MV-4-11 (cell line): ENCODE measurements around the gene APBA2.
A peak's percentile ranks its signal among the peaks of the same experiment; 100 is the strongest.

Experiments used
- DNase-seq: peaks from one replicate; lab custom pipeline; 2025; lab: John Stamatoyannopoulos, UW

Gene APBA2

DNA sequence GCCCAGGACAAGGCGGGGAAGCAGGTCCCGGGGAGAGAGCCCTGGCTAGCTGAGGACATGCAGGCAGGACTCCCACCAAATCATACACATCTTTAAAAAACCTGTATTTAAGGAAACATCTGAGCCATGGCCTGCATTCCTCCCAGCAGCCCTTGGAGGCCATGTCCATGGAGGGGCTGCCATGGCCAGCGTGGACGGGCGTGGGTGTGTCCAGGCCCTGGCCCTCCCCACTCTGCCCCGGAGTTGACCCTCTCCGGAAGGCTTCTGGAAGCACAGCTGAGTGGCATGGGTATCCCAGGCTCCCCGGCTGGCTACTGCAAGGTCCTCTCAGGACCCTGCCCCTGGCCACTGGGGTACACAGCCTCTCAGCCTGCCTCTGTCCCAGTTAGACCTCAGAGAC, 234.1 kb downstream of the APBA2 start:
- DNase-seq, result no peak

DNA sequence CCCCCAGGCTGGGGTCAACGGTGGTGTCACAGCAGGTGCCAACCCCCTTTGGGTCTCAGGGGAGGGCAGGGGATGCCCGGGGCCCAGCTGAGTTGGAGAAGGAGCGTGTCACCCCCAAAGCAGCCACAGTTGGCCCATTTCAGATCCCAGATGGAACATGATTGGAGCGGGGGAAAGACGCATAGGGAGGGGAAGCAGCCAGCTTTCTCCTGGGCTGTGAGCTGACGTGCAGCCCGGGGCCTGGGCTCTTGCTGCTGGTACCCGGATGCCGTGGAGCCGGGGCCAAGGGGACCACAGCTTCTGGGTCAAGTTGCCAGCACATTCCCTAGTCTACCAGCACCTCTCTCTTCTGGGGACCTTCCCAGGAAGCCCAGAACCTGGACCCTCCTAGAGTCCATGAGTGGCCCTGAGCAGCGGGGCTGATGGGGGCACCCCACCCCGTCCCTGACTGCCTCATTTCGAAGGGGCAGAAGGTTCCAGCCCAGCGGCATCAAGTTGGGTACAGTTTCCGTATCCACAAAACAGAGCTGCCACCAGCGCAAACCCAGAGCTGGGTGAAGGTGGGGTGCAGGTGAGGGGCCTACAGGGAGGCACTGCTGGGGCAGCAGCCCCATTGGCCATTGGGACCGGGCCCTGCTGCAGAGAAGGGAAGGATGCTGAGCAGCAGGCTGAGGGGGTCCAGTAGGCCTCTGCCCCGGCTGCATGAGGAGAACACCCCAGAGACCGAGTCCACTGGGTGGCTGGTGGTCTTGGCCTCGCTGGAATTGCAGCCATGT, 235.0 kb downstream of the APBA2 start:
- DNase-seq, result no peak

DNA sequence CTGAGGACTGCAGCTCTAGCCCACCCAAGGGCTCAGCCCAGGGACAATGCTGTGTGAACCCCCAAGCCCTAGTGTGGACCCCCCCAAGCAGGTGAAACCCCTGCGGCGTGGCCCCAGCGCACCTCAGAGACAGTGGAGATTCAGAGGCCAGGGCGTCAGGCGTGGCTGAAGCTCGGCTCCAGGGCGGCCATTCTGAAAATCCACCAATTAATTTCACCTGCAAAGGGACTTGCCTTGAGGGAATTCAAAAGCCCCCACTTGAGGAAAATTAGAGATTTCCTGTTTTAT, 235.5 kb downstream of the APBA2 start:
- DNase-seq, result no peak

DNA sequence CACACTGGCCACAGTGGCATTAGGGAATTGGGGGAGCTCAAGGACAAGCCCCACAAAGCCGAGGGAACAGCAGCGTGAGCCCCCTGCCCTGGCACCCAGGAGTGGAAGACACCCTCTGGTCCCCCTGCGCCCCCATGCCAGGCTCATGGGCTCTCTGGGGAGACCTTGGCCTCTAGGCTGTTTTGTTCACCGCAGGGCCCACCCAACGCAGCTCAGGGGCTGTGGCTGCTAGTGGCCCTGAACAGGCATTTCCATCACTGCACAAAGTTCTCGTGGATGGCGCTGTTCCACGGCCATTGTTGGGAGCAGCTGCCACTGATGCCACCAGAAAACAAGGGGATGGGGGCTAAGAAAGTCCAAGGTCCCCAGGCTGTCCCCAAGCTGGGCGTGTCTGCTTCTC, 236.1 kb downstream of the APBA2 start:
- no peak for DNase-seq

DNA sequence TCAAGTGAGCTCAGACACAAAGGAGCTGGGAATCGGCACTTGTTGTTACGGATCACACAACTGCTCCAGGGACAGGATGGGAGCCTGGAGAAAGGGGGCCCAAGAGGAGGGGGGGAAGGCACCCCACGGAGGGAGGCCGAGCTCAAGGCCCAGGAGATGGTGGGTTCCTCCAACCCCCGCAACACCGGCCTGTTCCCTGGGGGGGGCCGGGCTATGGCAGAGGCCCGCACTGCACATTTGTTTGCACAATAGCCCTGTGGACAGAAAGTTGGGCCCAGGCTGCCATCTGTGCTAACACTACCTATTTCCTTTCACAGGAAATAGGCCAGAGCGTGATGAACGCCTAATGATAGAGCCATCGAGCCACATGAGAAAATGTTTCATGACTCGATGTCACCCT, 236.7 kb downstream of the APBA2 start:
- DNase-seq, result no peak

DNA sequence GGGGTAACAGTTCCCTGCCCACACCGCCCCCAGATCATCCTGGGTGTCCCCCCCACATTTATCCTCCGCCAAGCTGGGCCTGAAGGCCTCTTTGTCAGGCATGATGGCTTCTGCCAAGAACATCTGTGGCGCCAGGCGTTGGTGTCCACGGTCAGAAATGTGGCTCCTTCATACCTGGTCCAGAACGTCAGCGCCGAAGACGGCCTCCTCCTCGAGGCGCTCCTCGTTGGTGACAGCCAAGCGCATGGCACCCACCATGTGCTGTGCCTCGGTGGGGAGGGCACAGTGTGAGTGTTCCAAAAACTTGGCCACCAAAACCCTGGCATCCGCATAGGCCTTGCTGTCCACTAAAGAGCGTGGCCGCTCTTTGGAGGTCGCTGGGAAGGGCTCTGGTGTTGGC, 237.4 kb downstream of the APBA2 start:
- DNase-seq, result no peak

DNA sequence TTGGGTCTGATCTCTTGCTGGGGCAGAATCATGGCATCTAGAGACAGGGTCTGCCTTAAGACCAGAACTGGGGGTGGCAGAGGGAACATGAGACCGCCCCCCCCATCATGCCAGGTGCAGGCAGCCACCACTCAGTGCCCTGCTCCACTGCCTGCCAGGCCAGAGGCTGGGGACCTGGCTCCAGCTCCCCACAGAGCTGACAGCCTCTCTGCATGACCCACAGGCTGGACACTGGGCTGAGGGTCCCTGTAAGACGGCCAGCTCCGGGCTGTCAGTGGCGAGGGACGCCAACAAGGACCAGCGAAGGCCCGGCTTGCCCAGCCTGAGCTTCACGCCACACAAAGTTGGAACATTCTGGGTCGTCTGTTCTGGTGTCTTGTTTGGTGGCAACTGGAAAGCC, 238.2 kb downstream of the APBA2 start:
- no peak for DNase-seq

DNA sequence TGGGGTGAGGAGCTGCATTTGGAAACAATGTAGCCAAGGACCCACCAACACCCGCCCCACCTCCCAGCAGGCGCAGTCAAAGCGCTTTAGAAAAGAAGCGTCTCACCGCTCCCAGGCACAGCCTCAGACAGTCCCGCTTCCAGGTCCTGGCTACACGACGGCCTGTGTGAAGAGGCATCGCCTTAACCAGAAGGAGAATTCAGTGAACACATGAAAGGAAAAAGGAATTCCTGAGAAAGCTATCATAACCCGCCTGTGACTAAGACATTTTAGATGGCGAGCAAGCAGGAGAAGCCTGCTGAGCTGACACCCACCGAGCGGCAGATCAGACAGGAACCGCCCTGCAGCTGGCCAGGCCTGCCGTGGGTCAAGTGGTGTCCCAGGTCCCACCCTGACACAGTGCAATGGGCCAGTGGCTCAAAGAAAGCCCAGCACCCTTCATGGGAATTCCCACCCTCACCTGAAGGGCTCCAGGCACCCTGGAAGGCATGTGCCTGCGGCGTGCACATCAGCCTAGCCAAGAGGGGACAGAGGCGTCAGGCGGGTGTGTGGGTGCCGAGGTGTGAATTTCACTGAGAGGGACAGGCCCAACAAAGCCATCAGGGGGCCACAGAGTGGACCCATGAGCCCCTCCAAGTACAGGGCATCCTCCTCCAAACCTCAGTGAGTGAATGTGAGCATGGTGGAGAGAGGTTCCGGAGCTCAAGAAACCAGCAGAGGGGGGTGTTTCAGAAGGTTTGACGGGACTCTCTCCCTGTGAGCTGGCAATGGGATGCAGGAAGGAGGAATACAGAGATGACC, 239.0 kb downstream of the APBA2 start:
- DNase-seq, result no peak

DNA sequence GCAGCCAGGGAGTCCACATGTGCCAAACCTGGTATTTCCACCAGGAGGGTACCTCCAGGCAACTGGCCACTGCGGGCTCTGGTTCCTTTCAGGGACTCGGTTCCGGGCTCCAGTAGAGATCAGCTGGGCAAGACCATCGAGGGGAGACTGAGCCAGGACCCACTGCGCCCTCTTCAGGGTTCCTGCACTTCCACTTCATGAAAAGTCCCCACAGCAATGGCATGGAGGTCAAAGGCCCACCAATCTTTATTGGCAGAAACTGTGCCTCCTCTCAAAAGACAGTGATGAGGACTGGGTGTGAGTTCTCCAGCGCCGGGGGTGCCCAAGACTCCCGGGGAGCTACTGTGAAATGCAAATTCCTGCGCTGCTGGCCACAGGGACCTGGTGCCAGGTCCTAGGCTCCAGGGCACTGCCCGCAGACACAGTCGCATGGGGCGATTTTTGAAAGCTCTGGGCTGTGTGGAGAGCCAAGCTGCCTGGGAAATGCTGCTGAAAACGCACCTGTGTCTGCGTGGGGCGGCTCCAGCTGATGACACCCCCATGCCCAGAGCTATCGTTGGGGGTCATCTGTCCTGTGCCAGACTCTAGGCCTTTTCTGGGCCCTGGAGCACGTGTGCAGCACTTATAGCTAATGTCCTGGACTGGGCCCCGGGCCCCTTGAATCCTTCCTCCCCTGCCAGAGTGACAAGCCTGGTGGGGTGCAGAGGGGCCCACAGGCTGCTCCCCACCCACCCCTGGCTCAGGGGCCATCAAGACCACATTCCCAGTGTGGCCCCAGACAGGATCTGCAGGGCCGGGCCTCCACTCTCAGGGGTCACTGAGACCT, 239.8 kb downstream of the APBA2 start:
- no peak for DNase-seq

DNA sequence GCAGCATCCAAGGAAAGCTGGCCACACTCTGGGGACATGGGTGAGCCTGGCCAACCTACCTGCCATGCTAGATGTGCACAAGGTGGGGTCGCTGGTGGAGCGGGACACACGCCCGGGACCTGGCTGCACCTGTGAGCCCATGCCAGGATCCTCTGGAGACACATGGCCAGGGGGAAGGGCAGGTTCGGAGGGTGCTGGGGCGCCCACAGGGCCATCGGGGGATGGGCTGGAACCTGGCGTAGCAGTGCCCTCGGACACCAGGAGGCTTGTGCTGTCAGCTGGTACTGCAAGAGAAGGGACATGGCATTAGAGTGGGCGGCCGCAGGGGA, 240.4 kb downstream of the APBA2 start:
- DNase-seq, result no peak

DNA sequence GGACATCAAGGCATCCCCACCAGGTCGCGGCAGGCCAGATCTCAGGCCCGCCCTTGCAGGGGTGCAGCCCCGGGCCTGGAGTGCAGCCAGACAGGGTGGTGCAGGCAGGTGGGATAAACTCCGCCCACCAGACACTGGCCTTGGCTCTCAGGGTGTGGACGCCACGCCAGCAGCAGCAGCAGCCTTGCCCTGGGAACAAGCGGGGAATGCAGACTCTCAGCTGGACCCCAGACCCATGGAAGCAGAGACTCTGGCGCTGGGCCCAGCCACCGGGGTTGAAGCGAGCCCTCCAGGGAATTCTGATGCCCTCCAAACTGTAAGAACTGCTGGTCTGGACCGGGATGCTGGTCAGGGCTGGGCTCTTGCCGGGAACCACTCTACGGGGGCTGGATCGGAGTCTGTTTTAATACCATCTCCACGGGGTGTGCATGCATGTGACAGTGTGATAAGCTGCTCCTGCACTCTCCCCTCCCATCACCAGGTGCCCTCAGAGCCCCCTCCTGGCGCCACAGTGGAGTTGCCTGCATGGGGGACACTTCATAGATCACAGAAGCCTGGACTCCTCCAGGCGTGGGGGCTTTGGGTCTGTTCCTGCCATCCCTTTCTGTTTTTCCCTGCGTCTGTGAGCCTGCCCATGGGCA, 241.2 kb downstream of the APBA2 start:
- DNase-seq, result no peak

DNA sequence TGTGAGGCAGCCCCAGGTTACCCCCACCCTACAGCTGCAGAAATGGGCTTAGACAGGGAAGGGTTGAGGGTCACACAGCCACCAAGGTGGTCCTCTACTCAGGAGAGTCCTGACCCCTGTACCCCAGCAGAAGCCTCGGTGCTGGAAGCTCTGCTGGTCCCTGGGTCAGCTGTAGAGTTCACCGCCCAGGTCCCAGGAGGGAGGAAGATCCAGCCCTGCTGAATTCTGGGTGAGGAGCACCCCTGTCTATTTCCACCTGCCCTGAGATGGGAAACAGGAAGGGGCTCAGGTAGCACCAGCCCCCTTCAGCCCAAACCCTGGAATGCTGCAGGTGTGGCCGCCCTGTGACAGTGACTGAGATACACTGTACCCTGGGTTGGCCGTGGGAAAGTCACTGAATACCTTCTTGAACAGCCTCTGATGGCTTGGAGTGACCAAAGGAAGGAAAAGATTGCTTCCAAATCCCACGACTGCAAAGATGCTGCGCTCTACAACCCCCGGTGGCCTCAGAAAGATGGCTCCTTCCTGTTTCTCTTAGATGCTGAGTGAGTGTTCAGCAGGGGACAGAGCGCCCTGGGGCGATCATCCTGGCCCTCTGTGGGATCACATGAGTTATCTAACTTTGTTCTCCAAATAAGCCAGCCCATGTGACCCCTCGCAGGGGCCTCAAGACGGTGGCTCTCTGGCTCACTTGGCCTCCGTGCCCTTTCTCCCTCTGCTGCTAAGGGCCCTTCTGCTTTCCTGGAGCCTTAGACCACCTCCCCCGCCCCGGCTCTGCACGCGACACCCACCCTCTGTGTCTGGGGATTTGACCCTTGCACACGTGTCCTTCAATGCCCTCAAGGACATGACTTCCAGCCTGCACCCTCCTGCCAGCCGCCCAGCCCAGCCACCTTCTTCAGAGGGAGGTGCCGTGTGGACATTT, 242.0 kb downstream of the APBA2 start:
- no peak for DNase-seq

DNA sequence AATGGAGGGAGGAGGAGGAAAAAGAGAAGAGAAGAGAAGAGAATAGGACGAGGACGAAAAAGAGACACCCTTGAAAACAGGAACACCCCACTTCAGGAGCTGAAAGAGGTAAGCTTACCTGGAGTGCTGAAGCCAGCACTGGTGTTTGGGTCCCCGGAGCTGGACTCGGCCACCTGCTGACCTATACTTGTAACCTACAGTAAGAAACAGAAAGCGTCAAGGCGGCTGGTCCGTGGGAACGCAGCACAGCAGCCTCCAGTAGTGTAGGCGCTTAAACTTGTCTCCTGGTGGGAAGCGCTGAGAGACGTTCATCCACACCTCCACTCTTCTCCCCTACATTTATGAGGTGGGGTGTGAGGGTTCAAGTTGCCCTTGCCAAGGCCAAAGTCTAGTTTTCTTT, 242.9 kb downstream of the APBA2 start:
- no peak for DNase-seq

DNA sequence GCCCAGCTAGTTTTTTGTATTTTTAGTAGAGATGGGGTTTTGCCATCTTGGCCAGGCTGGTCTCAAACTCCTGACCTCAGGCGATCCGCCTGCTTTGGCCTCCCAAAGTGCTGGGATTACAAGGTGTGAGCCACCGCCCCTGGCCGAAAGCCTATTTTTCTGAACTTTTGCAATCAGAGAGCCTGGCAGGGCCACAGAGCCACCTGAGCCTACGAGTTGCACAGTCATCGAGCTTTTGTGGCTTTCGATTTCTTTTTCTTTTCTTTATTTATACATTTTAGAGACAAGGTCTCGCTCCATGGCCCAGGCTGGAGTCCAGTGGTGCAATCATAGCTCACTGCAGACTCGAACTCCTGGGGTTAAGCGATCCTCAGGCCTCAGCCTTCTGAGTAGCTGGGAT, 243.4 kb downstream of the APBA2 start:
- DNase-seq, result no peak

DNA sequence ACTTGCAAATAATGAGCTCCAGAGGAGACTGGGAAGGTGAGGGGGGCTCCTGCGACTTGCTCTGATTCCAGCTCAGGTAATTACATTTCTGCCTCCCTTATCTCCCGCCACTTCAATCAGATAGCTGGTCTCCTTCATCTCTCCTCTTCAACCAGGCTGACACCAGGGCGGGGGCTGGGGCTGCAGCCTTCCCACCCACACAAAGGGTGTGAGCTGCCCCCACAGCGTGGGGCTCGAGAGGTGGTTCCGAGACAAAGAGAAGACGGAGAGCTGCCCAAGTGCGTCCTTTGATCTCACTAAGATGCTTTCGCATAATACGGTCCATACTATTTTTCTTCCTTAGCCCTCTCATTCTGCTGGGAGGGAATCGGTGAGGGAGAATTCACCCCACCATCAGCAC, 244.2 kb downstream of the APBA2 start:
- DNase-seq, result no peak

DNA sequence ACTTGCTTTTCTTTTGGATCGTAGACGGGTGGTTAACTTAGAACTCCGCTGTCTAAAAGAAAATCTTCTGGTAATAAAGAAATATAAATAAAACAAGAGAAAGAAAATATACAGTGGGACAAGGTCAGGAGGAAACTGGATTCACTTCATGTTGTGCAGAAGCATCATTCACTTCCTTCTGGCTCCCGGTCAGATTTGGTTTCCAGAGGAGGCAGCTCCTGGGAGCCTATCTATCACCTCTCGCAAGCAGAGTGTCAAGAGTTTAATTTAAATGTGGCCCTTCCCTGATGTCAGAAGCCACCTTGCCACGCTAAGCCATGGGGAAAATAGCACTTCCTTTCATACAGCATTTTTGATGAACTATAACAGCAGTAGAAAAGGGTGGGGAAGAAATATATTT, 244.7 kb downstream of the APBA2 start:
- DNase-seq, result no peak

DNA sequence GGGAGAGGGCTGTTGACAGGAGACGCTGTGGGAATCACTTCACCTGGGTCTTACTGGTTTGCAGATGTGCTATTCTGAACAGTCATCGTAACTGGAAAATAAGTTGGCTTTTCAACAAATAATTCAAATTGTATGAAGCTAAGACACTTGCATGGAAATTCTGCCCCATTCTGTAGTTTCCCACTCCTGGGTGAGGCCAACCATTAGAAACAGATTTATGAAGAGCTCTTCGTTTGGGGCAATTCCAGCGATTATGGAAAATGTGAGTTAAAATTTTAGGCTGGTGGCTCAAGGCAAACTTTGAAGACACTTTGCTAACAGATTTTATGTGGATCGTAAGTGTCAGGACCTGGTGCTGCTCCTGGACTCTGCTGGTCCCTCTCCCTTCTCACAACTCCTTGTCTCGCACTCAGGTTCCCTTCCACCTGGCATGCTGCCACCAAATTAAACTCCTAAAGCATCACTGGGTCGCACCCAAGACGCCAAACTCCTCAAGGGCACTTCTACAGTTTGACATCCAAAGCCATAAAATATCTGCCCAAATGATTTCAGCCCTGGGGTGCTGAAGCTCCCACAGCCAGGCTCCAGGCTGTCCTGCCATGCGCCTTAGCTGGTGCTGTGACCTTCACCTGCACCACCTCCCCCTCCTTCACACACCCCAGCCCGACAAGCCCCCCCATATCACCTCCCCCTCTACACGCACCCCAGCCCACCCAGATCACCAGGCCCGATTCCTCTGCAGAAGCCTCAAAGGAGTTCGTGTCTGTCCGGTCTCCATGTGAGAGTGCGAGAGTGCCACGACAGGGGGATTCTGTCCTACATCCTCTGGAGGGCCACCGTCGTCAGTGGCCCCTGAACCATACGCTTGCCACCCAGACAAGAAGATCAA, 245.4 kb downstream of the APBA2 start:
- no peak for DNase-seq

DNA sequence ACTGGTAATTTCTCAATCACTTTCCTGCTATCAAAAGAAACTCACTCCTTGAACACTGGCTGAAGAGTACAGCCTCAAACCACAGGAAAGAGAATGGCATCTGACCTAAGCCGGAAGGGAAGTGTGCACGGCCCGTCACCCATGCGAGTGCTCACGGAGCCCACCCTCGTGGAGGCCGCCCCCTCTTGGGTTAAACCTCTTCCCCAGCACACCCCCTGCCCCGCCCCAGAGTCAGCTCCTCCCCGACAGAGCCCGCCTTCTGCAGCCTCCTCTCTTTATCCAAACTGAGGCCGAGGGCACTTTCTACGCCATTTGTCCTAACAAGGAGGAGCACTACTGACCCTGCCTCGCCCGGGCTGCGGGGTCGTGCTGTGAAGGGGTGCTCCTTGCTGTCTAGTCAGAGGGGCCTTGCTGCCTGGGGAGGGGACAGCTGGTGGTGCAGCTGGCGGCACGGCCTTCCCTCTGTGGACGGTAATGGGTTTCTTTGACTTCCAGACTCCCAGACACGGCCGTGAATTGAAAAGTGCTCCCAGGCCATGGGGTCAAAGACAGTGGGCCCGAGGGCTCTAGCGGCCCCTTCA, 246.2 kb downstream of the APBA2 start:
- DNase-seq, result peak; percentile 78

DNA sequence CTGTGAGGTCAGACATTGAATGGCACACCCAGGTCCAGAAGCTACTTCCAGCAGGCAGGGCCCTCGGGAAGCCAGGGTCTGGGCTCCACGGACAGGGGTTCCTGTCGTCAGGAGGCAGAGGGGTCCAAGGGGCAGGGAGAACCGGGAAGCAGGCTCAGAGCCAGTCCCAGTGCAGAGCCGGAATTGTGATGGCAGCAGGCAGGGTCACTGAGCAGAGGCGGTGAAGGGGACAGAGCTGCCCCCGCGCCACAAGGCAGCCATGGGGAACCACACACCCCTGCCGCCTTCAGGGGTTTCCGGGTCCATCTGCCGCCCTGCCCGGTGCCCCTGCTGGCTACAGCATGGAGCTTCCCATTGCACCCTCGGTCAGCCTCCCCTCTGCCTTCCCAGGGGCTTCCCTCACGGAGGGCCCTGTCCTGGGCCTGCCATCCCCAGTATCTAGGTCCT, 247.0 kb downstream of the APBA2 start:
- no peak for DNase-seq

DNA sequence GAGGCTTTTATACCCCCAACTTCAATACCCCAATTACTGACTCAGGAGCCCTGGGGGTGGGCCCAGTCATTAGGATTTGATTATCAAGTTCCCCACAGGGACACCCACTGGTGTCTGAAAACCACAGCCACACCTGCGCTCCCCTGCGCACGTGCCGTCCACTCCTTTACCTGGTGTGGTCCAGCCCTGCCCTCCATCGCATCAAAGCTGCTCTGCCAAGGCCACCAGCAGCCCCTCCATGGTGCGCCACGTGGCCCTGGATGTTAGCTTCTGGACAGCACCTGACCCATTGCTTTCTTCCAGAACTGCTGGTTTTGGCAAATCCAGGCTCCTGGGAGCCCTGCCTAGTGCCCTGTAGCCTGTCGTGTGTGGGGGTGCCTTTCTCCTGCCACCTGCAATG, 247.5 kb downstream of the APBA2 start:
- DNase-seq, result no peak
